ENCODE data around the gene ANTXRL. TPM values are rescaled to one million over a fixed set of nuclear protein-coding genes. Genes with fewer than 3 reads are reported as not detected.
"Not testable (repeated sequence)": the region's sequence is repeated elsewhere in the genome, so short reads cannot be mapped to it uniquely, and the experiment has no call there.

Gene ANTXRL
- total RNA-seq, 1 experiment from 2014 or later = not detected

DNA sequence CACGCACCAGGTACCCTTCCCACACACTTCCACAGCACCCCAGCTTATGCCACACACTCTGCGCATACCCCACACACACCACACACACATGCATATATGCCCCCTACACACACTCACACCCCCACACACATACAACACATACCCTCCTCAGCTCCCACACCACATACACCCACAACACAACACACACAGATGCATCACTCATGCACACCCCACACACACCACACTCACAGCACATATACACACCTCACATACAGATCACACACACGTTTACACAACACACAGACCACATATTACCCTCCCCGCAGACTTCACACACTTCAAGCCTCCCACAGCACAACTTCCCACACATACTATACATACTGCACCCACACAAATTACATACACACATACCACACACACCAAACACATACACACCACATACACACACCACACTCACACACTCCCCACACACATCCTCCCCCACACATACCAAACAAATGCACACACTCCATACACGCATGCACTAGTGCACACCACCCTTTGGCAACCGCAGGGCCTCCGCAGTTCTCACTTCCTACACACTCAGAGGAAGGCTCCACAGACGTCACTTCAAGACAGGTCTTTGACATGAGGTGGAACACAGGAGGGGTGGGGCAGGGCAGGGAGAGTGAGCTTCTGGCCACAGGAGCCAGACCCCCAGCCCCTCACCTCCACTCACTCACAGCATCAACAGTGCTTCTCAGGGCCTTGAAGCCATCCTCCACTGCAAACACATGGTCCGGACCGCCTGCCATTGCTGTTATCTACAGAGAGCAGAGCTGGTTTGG is 18.5 kb upstream of the ANTXRL start:
- in situ Hi-C loops (cut with HindIII; ENCODE audit: low pct_unique_long_range_greater_than_20kb, low sequenced_read_pairs) = no loop called here

DNA sequence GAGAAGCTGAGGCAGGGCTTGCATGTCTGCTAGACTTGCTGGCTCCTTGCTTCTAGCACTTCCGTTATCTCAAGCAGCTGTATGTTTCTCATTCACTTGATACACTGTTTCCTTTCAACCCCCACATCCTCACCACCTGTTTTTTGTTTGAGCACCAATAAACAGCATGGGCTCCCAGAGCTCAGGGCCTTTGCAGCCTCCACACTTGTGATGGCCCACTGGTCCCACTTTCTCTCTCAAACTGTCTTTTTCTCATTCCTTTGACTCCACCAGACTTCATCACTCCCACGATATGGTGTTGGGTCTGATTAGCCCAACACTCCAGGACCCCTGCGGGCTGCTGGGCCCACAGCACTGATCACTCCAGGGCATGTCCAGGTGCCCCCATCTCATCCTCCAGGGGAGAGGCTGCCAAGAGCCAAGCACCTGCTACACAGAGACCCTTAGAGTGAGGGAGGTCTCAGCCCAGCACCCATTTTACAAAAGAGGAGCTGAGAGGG is 17.2 kb upstream of the ANTXRL start:
- in situ Hi-C loops (cut with HindIII; ENCODE audit: low pct_unique_long_range_greater_than_20kb, low sequenced_read_pairs); intact Hi-C loops (cut with micrococcal nuclease; ENCODE audit: unreplicated experiment); H3K36me3 ChIP-seq (ENCODE audit: control insufficient read depth, insufficient read depth, low read length); H3K4me1 ChIP-seq (ENCODE audit: control insufficient read depth, insufficient read depth, low read length); H3K9me3 ChIP-seq (ENCODE audit: control insufficient read depth, insufficient read depth, low read depth, low read length); ATAC-seq; CTCF ChIA-PET; H3K27ac ChIP-seq (ENCODE audit: low read length); DNase-seq (ENCODE audit: low read depth, low spot score); POLR2A ChIA-PET; H3K27me3 ChIP-seq (ENCODE audit: control insufficient read depth, insufficient read depth, low read length); H3K4me3 ChIP-seq (ENCODE audit: low read depth in 2 of 2, low read length in 2 of 2); BruUV-seq (replicated peaks): not testable (repeated sequence)

More for the DNA sequence above, 18.5 kb upstream of the ANTXRL start:
- H3K27ac ChIP-seq (ENCODE audit: low read length) = no peak overlapping the region
- H3K27me3 ChIP-seq (ENCODE audit: control insufficient read depth, insufficient read depth, low read length) = no peaks in the 10 kb centered on the region
- no peaks in the 10 kb centered on the region for H3K9me3 ChIP-seq (ENCODE audit: control insufficient read depth, insufficient read depth, low read depth, low read length)
- ChIA-PET CTCF (no interaction called here), POLR2A (no interaction called here)
- no peaks in the 10 kb centered on the region for H3K4me1 ChIP-seq (ENCODE audit: control insufficient read depth, insufficient read depth, low read length)
- no peak for DNase-seq (ENCODE audit: low read depth, low spot score)
- ATAC-seq = no peak
- H3K4me3 ChIP-seq (ENCODE audit: low read depth in 2 of 2, low read length in 2 of 2) = no peak overlapping the region
- no TSS peak for BruUV-seq (replicated peaks)
- intact Hi-C loops (cut with micrococcal nuclease; ENCODE audit: unreplicated experiment) = no loop called here
- TF ChIP-seq POLR2AphosphoS5 (IDR thresholded peaks at IDR 0.05; ENCODE audit: low read depth, low read length) = no peak
- TF ChIP-seq, protein P1, sequence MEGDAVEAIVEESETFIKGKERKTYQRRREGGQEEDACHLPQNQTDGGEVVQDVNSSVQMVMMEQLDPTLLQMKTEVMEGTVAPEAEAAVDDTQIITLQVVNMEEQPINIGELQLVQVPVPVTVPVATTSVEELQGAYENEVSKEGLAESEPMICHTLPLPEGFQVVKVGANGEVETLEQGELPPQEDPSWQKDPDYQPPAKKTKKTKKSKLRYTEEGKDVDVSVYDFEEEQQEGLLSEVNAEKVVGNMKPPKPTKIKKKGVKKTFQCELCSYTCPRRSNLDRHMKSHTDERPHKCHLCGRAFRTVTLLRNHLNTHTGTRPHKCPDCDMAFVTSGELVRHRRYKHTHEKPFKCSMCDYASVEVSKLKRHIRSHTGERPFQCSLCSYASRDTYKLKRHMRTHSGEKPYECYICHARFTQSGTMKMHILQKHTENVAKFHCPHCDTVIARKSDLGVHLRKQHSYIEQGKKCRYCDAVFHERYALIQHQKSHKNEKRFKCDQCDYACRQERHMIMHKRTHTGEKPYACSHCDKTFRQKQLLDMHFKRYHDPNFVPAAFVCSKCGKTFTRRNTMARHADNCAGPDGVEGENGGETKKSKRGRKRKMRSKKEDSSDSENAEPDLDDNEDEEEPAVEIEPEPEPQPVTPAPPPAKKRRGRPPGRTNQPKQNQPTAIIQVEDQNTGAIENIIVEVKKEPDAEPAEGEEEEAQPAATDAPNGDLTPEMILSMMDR (IDR thresholded peaks at IDR 0.05) = no peak
- TF ChIP-seq TCF7L2 (IDR thresholded peaks at IDR 0.05; ENCODE audit: low read depth, low read length) = no peak
- TF ChIP-seq SIN3A (IDR thresholded peaks at IDR 0.05; ENCODE audit: borderline replicate concordance, insufficient read depth, low read depth, low read length) = no peak
- TF ChIP-seq, protein P2, sequence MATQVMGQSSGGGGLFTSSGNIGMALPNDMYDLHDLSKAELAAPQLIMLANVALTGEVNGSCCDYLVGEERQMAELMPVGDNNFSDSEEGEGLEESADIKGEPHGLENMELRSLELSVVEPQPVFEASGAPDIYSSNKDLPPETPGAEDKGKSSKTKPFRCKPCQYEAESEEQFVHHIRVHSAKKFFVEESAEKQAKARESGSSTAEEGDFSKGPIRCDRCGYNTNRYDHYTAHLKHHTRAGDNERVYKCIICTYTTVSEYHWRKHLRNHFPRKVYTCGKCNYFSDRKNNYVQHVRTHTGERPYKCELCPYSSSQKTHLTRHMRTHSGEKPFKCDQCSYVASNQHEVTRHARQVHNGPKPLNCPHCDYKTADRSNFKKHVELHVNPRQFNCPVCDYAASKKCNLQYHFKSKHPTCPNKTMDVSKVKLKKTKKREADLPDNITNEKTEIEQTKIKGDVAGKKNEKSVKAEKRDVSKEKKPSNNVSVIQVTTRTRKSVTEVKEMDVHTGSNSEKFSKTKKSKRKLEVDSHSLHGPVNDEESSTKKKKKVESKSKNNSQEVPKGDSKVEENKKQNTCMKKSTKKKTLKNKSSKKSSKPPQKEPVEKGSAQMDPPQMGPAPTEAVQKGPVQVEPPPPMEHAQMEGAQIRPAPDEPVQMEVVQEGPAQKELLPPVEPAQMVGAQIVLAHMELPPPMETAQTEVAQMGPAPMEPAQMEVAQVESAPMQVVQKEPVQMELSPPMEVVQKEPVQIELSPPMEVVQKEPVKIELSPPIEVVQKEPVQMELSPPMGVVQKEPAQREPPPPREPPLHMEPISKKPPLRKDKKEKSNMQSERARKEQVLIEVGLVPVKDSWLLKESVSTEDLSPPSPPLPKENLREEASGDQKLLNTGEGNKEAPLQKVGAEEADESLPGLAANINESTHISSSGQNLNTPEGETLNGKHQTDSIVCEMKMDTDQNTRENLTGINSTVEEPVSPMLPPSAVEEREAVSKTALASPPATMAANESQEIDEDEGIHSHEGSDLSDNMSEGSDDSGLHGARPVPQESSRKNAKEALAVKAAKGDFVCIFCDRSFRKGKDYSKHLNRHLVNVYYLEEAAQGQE (IDR thresholded peaks at IDR 0.05; ENCODE audit: insufficient read depth in 1 of 2, low read depth in 2 of 2, low read length in 1 of 2) = no peak
- H3K36me3 ChIP-seq (ENCODE audit: control insufficient read depth, insufficient read depth, low read length) = no peaks in the 10 kb centered on the region
